ENCODE data around the gene SDK1. TPM values are rescaled to one million over a fixed set of nuclear protein-coding genes. Genes with fewer than 3 reads are reported as not detected.
"Not testable (repeated sequence)": the region's sequence is repeated elsewhere in the genome, so short reads cannot be mapped to it uniquely, and the experiment has no call there.

The SDK1 gene
- polyA plus RNA-seq, 4 donors: 0.27 to 5.0 (median 2.1) TPM; not detected in 1

DNA sequence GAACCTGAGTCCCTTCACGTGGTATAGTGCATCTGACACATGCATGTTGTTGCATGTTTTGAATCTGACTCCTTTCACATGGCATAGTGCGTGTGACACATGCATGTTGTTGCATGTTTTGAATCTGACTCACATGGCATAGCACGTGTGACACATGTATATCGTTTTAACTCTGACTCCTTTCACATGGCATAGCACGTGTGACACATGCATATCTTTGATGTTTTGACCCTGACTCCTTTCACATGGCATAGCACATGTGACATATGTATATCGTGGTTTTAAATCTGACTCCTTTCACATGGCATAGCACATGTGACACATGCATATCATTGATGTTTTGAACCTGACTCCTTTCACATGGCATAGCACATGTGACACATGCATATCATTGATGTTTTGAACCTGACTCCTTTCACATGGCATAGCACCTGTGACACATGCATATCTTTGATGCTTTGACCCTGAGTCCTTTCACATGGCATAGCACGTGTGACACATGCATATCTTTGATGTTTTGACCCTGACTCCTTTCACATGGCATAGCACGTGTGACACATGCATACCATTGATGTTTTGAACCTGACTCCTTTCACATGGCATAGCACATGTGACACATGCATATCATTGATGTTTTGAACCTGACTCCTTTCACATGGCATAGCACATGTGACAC, 454.9 kb downstream of the SDK1 start:
- H3K4me3 ChIP-seq (ENCODE audit: low read depth in 1 of 3, low read length in 3 of 3); H3K9me3 ChIP-seq (ENCODE audit: control insufficient read depth in 2 of 2, insufficient read depth in 1 of 2, low read depth in 1 of 2, low read length in 1 of 2); H3K36me3 ChIP-seq (ENCODE audit: control insufficient read depth in 3 of 3, insufficient read depth in 2 of 3, low read depth in 1 of 3, low read length in 3 of 3); H3K4me1 ChIP-seq (ENCODE audit: control insufficient read depth in 3 of 3, insufficient read depth in 2 of 3, low read depth in 1 of 3, low read length in 2 of 3); H3K27ac ChIP-seq (ENCODE audit: low read depth in 1 of 3, low read length in 2 of 3); H3K27me3 ChIP-seq (ENCODE audit: control insufficient read depth in 3 of 3, insufficient read depth in 3 of 3, low read length in 3 of 3); DNase-seq; FAIRE-seq: not testable (repeated sequence)
- whole genome bisulfite sequencing, 3 donors: 88 to 93% (median 91%) methylated on average over 8 of the region's 8 CpGs

- FAIRE-seq: no peak
- Histone ChIP-seq H3K36me3 (ENCODE audit: control insufficient read depth in 3 of 3, insufficient read depth in 2 of 3, low read depth in 1 of 3, low read length in 3 of 3) (no peaks in the 10 kb centered on the region), H3K9me3 (ENCODE audit: control insufficient read depth in 2 of 2, insufficient read depth in 1 of 2, low read depth in 1 of 2, low read length in 1 of 2) (no peaks in the 10 kb centered on the region), H3K4me3 (ENCODE audit: low read depth in 1 of 3, low read length in 3 of 3) (no peak overlapping the region), H3K27ac (ENCODE audit: low read depth in 1 of 3, low read length in 2 of 3) (no peak overlapping the region), H3K27me3 (ENCODE audit: control insufficient read depth in 3 of 3, insufficient read depth in 3 of 3, low read length in 3 of 3) (no peaks in the 10 kb centered on the region), H3K4me1 (ENCODE audit: control insufficient read depth in 3 of 3, insufficient read depth in 2 of 3, low read depth in 1 of 3, low read length in 2 of 3) (no peaks in the 10 kb centered on the region)
- DNase-seq: no peak
- 76 to 86% (median 78%) methylated on average over 3 of the region's 3 CpGs for WGBS, 3 donors
Observed at GRCh38 chr7:3757059-3757458, 456.0 kb downstream of the SDK1 start.

- Histone ChIP-seq H3K27ac (ENCODE audit: low read depth in 1 of 3, low read length in 2 of 3) (no peak overlapping the region), H3K9me3 (ENCODE audit: control insufficient read depth in 2 of 2, insufficient read depth in 1 of 2, low read depth in 1 of 2, low read length in 1 of 2) (no peaks in the 10 kb centered on the region), H3K4me3 (ENCODE audit: low read depth in 1 of 3, low read length in 3 of 3) (no peak overlapping the region), H3K4me1 (ENCODE audit: control insufficient read depth in 3 of 3, insufficient read depth in 2 of 3, low read depth in 1 of 3, low read length in 2 of 3) (no peaks in the 10 kb centered on the region), H3K36me3 (ENCODE audit: control insufficient read depth in 3 of 3, insufficient read depth in 2 of 3, low read depth in 1 of 3, low read length in 3 of 3) (no peaks in the 10 kb centered on the region), H3K27me3 (ENCODE audit: control insufficient read depth in 3 of 3, insufficient read depth in 3 of 3, low read length in 3 of 3) (no peaks in the 10 kb centered on the region)
- FAIRE-seq (no peak), DNase-seq (no peak)
- WGBS, 3 donors: 67 to 89% (median 82%) methylated on average over 5 of the region's 5 CpGs
Observed at GRCh38 chr7:3760651-3761050, 459.6 kb downstream of the SDK1 start.

- Histone ChIP-seq H3K9me3 (ENCODE audit: control insufficient read depth in 2 of 2, insufficient read depth in 1 of 2, low read depth in 1 of 2, low read length in 1 of 2) (no peaks in the 10 kb centered on the region), H3K27ac (ENCODE audit: low read depth in 1 of 3, low read length in 2 of 3) (no peak overlapping the region), H3K27me3 (ENCODE audit: control insufficient read depth in 3 of 3, insufficient read depth in 3 of 3, low read length in 3 of 3) (no peaks in the 10 kb centered on the region), H3K4me3 (ENCODE audit: low read depth in 1 of 3, low read length in 3 of 3) (no peak overlapping the region), H3K4me1 (ENCODE audit: control insufficient read depth in 3 of 3, insufficient read depth in 2 of 3, low read depth in 1 of 3, low read length in 2 of 3) (no peaks in the 10 kb centered on the region), H3K36me3 (ENCODE audit: control insufficient read depth in 3 of 3, insufficient read depth in 2 of 3, low read depth in 1 of 3, low read length in 3 of 3) (no peaks in the 10 kb centered on the region)
- no peak for FAIRE-seq
- 81 to 86% (median 86%) methylated on average over 11 of the region's 11 CpGs for WGBS, 3 donors
- no peak for DNase-seq
Observed at GRCh38 chr7:3762146-3762831, 461.2 kb downstream of the SDK1 start.

GRCh38 chr7:3767917-3768777, 467.1 kb downstream of the SDK1 start:
- no peaks in the 10 kb centered on the region for H3K9me3 ChIP-seq (ENCODE audit: control insufficient read depth in 2 of 2, insufficient read depth in 1 of 2, low read depth in 1 of 2, low read length in 1 of 2)
- H3K4me3 ChIP-seq (ENCODE audit: low read depth in 1 of 3, low read length in 3 of 3): no peak overlapping the region
- 69 to 84% (median 76%) methylated on average over 9 of the region's 9 CpGs for WGBS, 3 donors
- no peak for DNase-seq
- FAIRE-seq: no peak
- no peak overlapping the region for H3K27ac ChIP-seq (ENCODE audit: low read depth in 1 of 3, low read length in 2 of 3)
- no peaks in the 10 kb centered on the region for H3K36me3 ChIP-seq (ENCODE audit: control insufficient read depth in 3 of 3, insufficient read depth in 2 of 3, low read depth in 1 of 3, low read length in 3 of 3)
- H3K4me1 ChIP-seq (ENCODE audit: control insufficient read depth in 3 of 3, insufficient read depth in 2 of 3, low read depth in 1 of 3, low read length in 2 of 3): no peaks in the 10 kb centered on the region
- no peaks in the 10 kb centered on the region for H3K27me3 ChIP-seq (ENCODE audit: control insufficient read depth in 3 of 3, insufficient read depth in 3 of 3, low read length in 3 of 3)

- Histone ChIP-seq H3K4me1 (ENCODE audit: control insufficient read depth in 3 of 3, insufficient read depth in 2 of 3, low read depth in 1 of 3, low read length in 2 of 3) (no peaks in the 10 kb centered on the region), H3K4me3 (ENCODE audit: low read depth in 1 of 3, low read length in 3 of 3) (no peak overlapping the region), H3K9me3 (ENCODE audit: control insufficient read depth in 2 of 2, insufficient read depth in 1 of 2, low read depth in 1 of 2, low read length in 1 of 2) (no peaks in the 10 kb centered on the region), H3K27ac (ENCODE audit: low read depth in 1 of 3, low read length in 2 of 3) (no peak overlapping the region), H3K27me3 (ENCODE audit: control insufficient read depth in 3 of 3, insufficient read depth in 3 of 3, low read length in 3 of 3) (no peaks in the 10 kb centered on the region), H3K36me3 (ENCODE audit: control insufficient read depth in 3 of 3, insufficient read depth in 2 of 3, low read depth in 1 of 3, low read length in 3 of 3) (no peaks in the 10 kb centered on the region)
- 73 to 78% (median 76%) methylated on average over 3 of the region's 3 CpGs for WGBS, 3 donors
- DNase-seq (no peak), FAIRE-seq (no peak)
Observed at GRCh38 chr7:3771906-3772305, 470.9 kb downstream of the SDK1 start.

DNA sequence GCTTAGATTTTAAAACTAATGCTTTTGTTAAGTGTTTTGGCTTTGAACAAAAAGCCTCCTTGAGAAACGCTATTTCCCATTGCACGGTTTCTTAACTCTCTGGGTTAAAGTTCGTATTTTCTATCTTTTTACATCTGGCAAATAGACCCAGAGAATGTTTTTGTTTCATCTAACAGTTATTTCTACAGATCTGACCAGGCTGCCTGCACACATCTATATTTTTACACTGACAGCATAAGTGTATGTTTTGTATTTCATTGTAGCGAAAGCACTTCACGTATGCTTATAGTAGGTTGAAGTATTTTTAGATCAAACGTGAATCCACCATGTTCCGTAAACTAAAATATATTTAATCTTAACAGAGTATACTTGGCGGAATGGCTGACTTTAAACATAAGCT, 477.3 kb downstream of the SDK1 start:
- H3K9me3 ChIP-seq (ENCODE audit: control insufficient read depth in 2 of 2, insufficient read depth in 1 of 2, low read depth in 1 of 2, low read length in 1 of 2): peaks cover 0 to 20% of the 10 kb centered on the region in 2 donors
- no peak for FAIRE-seq
- DNase-seq: no peak
- no peaks in the 10 kb centered on the region for H3K36me3 ChIP-seq (ENCODE audit: control insufficient read depth in 3 of 3, insufficient read depth in 2 of 3, low read depth in 1 of 3, low read length in 3 of 3)
- no peak overlapping the region for H3K4me3 ChIP-seq (ENCODE audit: low read depth in 1 of 3, low read length in 3 of 3)
- 74 to 83% (median 79%) methylated on average over 8 of the region's 8 CpGs for WGBS, 3 donors
- H3K4me1 ChIP-seq (ENCODE audit: control insufficient read depth in 3 of 3, insufficient read depth in 2 of 3, low read depth in 1 of 3, low read length in 2 of 3): no peaks in the 10 kb centered on the region
- H3K27me3 ChIP-seq (ENCODE audit: control insufficient read depth in 3 of 3, insufficient read depth in 3 of 3, low read length in 3 of 3): no peaks in the 10 kb centered on the region
- no peak overlapping the region for H3K27ac ChIP-seq (ENCODE audit: low read depth in 1 of 3, low read length in 2 of 3)

DNA sequence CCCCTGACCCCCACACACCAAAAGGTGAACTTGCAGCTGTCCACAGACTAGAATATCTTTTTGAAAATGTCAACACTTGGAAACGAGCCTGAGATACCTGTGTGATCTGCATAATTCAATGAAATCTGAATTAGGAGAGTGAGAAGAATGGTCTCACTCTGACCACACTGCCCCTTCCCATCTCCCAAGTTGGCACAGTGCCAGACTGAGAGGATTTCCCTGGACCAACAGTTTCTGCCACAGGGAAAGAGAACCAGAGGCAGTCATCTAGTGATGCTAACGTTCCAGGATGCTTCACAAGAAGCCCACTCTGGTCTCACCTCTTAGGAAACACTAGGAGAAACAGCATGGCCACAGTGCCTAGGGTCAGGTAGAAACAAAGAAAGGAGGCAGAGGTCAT, 479.0 kb downstream of the SDK1 start:
- WGBS, 3 donors: 69 to 80% (median 74%) methylated on average over 2 of the region's 2 CpGs
- no peaks in the 10 kb centered on the region for H3K36me3 ChIP-seq (ENCODE audit: control insufficient read depth in 3 of 3, insufficient read depth in 2 of 3, low read depth in 1 of 3, low read length in 3 of 3)
- no peak for DNase-seq

More for the DNA sequence above, 479.0 kb downstream of the SDK1 start:
- H3K27ac ChIP-seq (ENCODE audit: low read depth in 1 of 3, low read length in 2 of 3): no peak overlapping the region
- peaks cover 0 to 2% (median 0%) of the 10 kb centered on the region in 3 donors for H3K27me3 ChIP-seq (ENCODE audit: control insufficient read depth in 3 of 3, insufficient read depth in 3 of 3, low read length in 3 of 3)
- H3K4me1 ChIP-seq (ENCODE audit: control insufficient read depth in 3 of 3, insufficient read depth in 2 of 3, low read depth in 1 of 3, low read length in 2 of 3): no peaks in the 10 kb centered on the region
- H3K4me3 ChIP-seq (ENCODE audit: low read depth in 1 of 3, low read length in 3 of 3): no peak overlapping the region
- H3K9me3 ChIP-seq (ENCODE audit: control insufficient read depth in 2 of 2, insufficient read depth in 1 of 2, low read depth in 1 of 2, low read length in 1 of 2): peaks cover 0 to 20% of the 10 kb centered on the region in 2 donors
- no peak for FAIRE-seq

Data from small intestine (tissue), 7 donors.